ENCODE data around the gene ZNF205.

Gene ZNF205

GRCh38 chr16:3065069-3065741 is 47.2 kb upstream of the ZNF205 start, which contains the start of gene IL32 (continued):
- TF ChIP-seq INSM2 (tag by site-specific recombination; IDR thresholded peaks at IDR 0.05) (0 out of 2 replicates have a peak, but pooled peaks have one; percentile 41), ZNF48 (tag by site-specific recombination; IDR thresholded peaks at IDR 0.05) (no peak), ZNF24 (tag by site-specific recombination; IDR thresholded peaks at IDR 0.05) (0 out of 2 replicates have a peak, but pooled peaks have one; percentile 50), ZSCAN30 (tag by site-specific recombination; IDR thresholded peaks at IDR 0.05) (no peak), KLF9 (tag by site-specific recombination; IDR thresholded peaks at IDR 0.05; ENCODE audit: low read depth) (no peak), HOXC10 (CRISPR knock-in tag; IDR thresholded peaks at IDR 0.05) (no peak), PRDM4 (tag by site-specific recombination; IDR thresholded peaks at IDR 0.05) (no peak), ZNF280C (tag by site-specific recombination; IDR thresholded peaks at IDR 0.05) (no peak), ZNF239 (tag by site-specific recombination; IDR thresholded peaks at IDR 0.05) (no peak), ZNF530 (tag by site-specific recombination; IDR thresholded peaks at IDR 0.05; ENCODE audit: low read depth) (peak; percentile 99), REST (tag by site-specific recombination; IDR thresholded peaks at IDR 0.05) (no peak), ZBTB8A (tag by site-specific recombination; IDR thresholded peaks at IDR 0.05) (no peak), ZNF169 (tag by site-specific recombination; IDR thresholded peaks at IDR 0.05) (no peak), ZNF148 (tag by site-specific recombination; IDR thresholded peaks at IDR 0.05; ENCODE audit: borderline replicate concordance) (no peak), ZNF654 (tag by site-specific recombination; IDR thresholded peaks at IDR 0.05; ENCODE audit: low read depth) (no peak), BCL11A (tag by site-specific recombination; IDR thresholded peaks at IDR 0.05; ENCODE audit: low read depth) (no peak), ZNF184 (tag by site-specific recombination; IDR thresholded peaks at IDR 0.05) (no peak), OSR2 (tag by site-specific recombination; IDR thresholded peaks at IDR 0.05) (no peak), KLF16 (tag by site-specific recombination; IDR thresholded peaks at IDR 0.05) (no peak), ZBTB11 (tag by site-specific recombination; conservative IDR thresholded peaks at IDR 0.05; ENCODE audit: low read depth) (no peak), IKZF3 (tag by site-specific recombination; IDR thresholded peaks at IDR 0.05) (peak; percentile 61; the same call in 1 of the 2 replicates), ZNF391 (tag by site-specific recombination; IDR thresholded peaks at IDR 0.05; ENCODE audit: borderline replicate concordance, low read depth) (no peak), GLIS1 (tag by site-specific recombination; IDR thresholded peaks at IDR 0.05) (peak; percentile 94), ZFP37 (tag by site-specific recombination; IDR thresholded peaks at IDR 0.05) (no peak)
